SHP77 treated with DMSO at 0.1 percent for 48 hours (cell line): Measurements from ENCODE around the gene SLC4A4.

Source experiments
- DNase-seq: peaks from one replicate; lab custom pipeline; 2025; lab: John Stamatoyannopoulos, UW

SLC4A4 gene

DNA sequence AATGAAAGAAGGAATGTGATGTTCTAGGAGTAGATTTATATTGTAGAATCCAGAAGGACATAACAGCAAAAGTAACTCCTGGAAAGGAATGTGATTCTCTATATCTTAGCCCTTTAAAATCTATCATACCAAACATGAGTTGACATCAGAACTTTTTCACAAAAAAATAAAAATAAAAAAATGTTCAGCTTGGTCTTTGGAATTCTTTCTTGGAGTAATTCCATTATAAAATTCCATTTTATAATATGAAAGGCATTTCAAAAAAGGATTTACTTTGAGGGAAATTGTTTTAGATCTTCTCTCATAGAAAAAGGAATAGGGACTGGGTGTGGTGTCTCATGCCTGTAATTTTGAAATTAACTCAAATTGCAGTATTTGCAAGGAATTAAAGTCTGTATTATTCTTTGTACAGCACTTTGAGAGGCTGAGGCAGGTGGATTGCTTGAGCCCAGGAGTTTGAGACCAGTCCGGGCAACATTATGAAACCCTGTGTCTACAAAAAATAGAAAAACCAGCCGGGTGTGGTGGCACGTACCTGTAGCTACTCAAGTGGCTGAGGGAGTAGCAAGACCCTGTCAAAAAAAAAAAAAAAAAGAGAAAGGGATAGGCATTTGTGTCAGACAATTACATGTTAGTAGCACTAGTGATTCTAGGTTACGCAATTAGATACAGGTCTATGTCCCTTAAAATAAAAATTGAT lies 134.9 kb downstream of the SLC4A4 start:
- DNase-seq: no peak

DNA sequence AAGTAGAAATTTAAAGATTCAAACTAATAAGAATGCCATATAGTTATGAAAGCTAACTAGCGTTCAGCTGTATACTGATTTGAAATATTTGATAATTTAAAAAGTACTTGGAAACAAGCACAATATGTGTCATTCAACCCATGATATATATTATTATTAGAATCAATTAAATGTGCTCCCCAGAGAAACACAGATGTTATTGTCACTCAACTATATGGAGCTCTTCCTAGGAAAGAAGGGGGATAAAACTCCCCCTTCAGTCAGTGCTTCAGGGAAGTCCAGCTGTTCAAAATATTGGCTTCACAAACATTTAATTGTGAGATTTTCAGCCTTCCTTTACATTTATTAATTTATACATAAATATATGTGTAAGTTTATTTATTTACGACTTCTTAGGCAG lies 135.9 kb downstream of the SLC4A4 start:
- DNase-seq: no peak

DNA sequence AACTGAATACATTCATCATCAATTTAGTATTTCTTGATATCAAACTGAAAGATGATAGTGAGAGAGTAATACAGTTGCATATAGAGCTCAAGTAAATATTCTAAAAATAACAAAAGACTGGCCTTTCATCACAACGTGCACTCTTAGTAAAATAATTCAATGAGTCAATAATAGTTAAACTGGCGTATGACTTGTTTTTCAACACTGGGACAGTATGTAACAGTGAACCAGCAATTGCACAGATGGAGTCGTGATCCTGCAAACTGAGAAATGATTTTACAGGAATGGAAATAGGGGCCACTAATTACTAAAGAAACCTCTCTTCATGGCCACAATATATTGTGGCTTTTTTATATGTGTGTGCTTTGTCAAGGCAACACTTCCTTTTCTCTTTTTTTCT lies 137.4 kb downstream of the SLC4A4 start:
- no peak for DNase-seq

- no peak for DNase-seq
Observed at GRCh38 chr4:71486550-71487343, 147.9 kb downstream of the SLC4A4 start.

DNA sequence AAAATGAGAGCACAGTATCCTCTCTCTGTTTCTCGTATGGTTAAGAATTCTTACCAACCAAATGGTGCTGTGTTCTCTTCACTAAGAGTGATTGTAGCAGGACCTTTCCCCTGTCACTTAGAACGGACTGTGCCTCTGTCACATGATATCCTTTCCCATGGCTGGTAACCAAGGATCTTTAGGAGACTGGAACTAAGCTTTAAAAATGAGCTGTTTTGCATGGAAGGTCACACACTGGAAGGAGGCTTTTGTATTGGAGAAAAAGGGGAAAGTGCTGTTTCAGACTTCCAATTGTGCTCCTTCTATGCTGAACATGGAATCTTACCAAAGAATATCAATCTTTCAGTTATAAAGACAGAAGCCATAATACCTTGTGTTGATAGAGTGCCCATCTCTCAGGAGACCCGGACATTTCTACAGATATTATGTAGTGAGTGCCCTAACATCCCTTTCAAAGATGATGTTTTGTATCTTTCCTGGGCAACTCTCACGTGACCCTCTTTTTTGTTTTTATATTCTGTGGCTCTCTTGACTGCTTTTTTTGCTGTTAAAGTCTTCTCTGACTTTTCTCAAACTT lies 148.6 kb downstream of the SLC4A4 start:
- DNase-seq: no peak

GRCh38 chr4:71494539-71494938 lies 155.7 kb downstream of the SLC4A4 start:
- no peak for DNase-seq

DNA sequence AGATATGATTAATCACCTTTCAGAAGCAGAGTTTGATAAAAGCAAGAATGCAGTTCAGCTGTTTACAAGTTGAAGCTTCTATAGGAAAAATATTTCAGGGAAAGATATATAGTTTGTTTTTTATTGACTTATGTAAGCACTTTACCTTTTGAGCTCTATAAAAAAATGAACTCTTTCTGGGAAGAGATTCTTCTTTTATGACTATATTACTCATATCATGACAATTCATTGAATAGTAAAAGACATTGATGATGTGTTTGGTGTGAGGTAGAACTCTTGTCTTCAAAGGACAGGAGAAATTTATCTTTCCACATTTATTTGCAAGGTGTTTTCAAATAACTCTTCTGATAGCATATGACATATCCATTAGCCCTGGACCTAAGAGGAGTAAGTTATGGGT lies 156.6 kb downstream of the SLC4A4 start:
- no peak for DNase-seq

GRCh38 chr4:71497078-71497477 lies 158.3 kb downstream of the SLC4A4 start:
- DNase-seq: no peak

GRCh38 chr4:71498002-71498401 lies 159.2 kb downstream of the SLC4A4 start:
- DNase-seq: peak; percentile 63

GRCh38 chr4:71498625-71499024 lies 159.8 kb downstream of the SLC4A4 start:
- no peak for DNase-seq

DNA sequence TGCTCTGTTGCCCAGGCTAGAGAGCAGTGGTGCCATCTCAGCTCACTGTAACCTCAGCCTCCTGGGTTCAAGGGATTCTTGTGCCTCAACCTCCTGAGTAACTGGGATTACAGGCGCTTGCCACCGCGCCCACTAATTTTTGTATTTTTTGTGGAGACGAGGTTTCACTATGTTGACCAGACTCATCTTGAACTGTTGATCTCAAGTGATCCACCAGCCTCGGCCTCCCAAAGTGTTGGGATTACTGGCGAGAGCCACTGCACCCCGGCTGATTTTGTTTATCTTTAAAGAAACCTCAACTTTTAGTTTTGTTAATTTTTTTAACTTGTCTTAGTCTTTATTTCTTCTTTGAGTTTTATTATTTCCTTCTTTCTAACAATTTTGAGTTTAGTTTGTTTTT lies 163.2 kb downstream of the SLC4A4 start:
- DNase-seq: no peak

GRCh38 chr4:71518283-71518989 lies 179.6 kb downstream of the SLC4A4 start:
- DNase-seq: no peak

DNA sequence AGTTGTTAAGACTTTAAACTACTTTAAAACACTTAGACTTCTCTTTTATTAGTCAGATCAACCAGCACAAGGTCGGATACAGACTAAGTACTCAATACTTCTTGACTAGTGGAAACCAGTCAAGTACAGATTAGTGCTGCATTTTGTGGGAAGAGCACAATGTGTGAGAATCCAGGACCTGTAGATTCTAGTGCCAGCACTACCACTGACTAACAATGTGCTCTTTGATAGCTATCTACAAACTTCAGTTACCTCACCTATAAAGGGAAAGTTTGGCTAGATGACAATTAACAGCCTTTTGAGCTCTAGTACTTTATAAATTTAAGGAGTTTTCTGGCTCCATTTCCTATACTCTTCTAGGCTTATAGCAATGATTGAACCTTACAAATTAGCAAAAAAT lies 181.5 kb downstream of the SLC4A4 start:
- DNase-seq: no peak

DNA sequence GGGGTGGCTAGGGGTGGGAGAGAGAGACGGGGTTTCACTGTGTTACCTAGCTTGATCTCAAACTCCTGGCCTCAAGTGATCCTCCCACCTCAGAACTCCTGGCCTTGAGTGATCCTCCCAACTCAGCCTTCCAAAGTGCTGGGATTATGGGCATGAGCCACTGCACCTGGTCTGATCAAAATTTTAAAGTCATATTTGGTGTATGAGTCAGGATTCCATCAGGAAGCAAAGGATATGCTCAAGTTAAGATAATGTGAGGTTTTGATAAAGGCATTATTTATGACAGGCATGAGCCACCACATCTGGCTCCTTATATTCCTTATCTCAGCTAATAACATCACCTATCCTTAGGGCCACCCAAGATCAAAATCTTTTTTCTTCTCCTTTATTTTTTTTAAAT lies 182.0 kb downstream of the SLC4A4 start:
- no peak for DNase-seq

DNA sequence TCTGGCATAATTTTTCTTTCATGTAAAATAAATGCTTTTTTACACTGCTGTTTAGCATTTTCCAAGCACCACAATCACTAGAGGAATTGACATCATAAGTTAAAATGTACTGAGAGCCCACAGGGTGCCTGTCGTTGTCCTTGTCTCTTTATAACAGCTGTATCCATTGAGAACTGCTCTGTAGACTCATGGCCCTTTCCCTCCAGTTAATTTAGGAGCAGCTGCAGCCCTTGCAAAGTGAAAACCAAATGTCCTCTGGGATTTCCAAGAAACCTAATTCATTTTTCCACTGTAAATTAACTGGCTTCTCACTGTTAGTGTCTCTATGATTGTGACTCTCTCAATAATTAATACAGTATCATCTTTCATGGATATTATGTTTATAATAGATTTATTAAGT lies 185.9 kb downstream of the SLC4A4 start:
- DNase-seq: no peak

- no peak for DNase-seq
Observed at GRCh38 chr4:71526637-71527406, 188.0 kb downstream of the SLC4A4 start.

- no peak for DNase-seq
Observed at GRCh38 chr4:71532407-71532806, 193.6 kb downstream of the SLC4A4 start.

DNA sequence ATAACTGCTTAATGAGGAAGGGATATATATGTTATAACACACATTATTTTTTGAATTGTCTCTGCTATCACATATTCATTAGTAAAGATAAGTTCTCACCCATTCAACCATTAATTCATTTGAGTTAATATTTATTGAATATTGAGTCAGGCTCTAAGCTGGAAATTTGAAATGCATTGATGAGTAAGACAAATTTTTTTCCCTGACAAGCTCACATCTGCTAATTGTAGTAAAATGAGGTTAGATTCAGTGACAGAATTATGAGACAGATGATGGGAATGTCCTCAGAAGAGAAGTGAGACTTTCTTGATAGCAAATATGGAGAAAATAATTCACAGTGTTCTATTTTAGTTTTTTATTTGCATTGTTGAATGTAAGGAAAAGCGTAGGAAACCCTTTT lies 194.3 kb downstream of the SLC4A4 start:
- no peak for DNase-seq

- DNase-seq: no peak
Observed at GRCh38 chr4:71537551-71538065, 198.8 kb downstream of the SLC4A4 start.

DNA sequence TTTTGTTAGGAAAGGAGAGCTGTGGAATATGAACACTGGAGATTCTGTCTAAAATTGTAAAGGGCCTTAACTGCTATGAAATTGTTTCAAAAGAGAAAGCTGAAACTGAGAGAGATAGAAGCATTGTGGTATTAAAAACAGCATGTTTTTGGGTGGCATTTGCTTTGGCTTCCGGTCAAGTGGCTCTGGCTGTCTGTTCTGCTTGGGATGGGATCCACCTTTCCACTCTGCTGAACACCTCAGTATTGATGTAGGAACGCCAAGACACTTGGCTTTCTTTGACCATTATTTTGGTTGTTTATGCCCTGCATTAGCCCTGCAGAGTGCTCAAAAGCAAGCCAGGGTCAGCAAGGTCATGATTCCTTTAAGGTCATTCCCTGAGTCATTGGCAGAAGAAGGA lies 199.7 kb downstream of the SLC4A4 start:
- DNase-seq: no peak

DNA sequence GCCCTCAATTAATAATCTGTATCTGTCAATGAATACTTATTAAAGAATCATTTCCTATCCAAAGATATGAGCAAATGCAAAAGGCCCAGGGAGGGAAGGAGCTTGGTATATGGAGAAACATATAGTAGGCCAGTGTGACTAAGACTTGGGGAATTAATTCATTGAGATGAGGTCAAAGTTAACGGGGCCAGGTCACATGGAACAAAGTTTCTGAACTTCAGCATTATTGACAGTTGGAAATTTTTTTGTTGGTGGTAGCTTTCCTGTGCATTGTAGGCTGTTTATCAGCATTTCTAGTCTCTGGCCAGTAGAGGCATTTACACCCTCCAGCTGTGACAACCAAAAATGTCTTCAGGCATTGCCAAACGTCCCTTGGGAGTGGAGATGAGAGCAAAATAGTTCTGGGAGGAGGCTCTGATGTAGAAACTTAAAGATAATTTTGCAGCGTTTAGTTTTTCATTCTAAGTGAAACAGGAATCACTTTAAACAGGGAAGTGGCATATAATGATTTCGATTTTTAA lies 202.0 kb downstream of the SLC4A4 start:
- no peak for DNase-seq
